IMR-90 (cell line): ENCODE measurements around the gene SARM1.

ENCODE experiments used
- BHLHE40 ChIP-seq: fragments of 150-350 bp; IDR thresholded peaks from 2 replicates; pipeline ENCODE4 v1.6.1; 2016; ENCODE audit warnings: mild to moderate bottlenecking, low read depth, low read length
- CEBPB ChIP-seq: IDR thresholded peaks from 2 replicates; pipeline ENCODE4 v1.6.1; 2012; ENCODE audit warnings: low read depth, low read length, improper control_type of control experiment
- CHD1 ChIP-seq: IDR thresholded peaks from 2 replicates; pipeline ENCODE4 v1.6.1; 2012; ENCODE audit warnings: low read depth, low read length, improper control_type of control experiment
- FOS ChIP-seq: fragments of 150-350 bp; IDR thresholded peaks from 2 replicates; pipeline ENCODE4 v1.6.1; 2016; ENCODE audit warnings: low read depth, low read length
- MXI1 ChIP-seq: IDR thresholded peaks from 2 replicates; pipeline ENCODE4 v1.6.1; 2012; ENCODE audit warnings: low read depth, mild to moderate bottlenecking, low read length, moderate library complexity, borderline replicate concordance
- POLR2A ChIP-seq: IDR thresholded peaks from 2 replicates; pipeline ENCODE4 v1.6.1; 2012; ENCODE audit warnings: mild to moderate bottlenecking, low read depth, low read length
- RAD21 ChIP-seq: IDR thresholded peaks from 2 replicates; pipeline ENCODE4 v1.6.1; 2012; ENCODE audit warnings: low read length, improper control_type of control experiment
- RCOR1 ChIP-seq: IDR thresholded peaks from 2 replicates; pipeline ENCODE4 v1.6.1; 2012; ENCODE audit warnings: mild to moderate bottlenecking, low read length, improper control_type of control experiment; ENCODE audit not compliant: insufficient replicate concordance
- SMC3 ChIP-seq: fragments of 150-350 bp; IDR thresholded peaks from 2 replicates; pipeline ENCODE4 v1.6.1; 2016; ENCODE audit warnings: low read depth, mild to moderate bottlenecking, antibody characterized with exemption, low read length, moderate library complexity
- TF ChIP-seq, protein P1 (sequence below): conservative IDR thresholded peaks from 2 replicates; pipeline ENCODE4 v1.5.1; 2012; ENCODE audit warnings: mild to moderate bottlenecking, low read depth, low read length, improper control_type of control experiment
- TF ChIP-seq, protein P2 (sequence below): fragments of 150-350 bp; IDR thresholded peaks from 2 replicates; pipeline ENCODE4 v1.6.1; 2016; ENCODE audit warnings: low read depth, mild to moderate bottlenecking, low read length, moderate library complexity, borderline replicate concordance
- TF ChIP-seq, protein P3 (sequence below): fragments of 150-350 bp; IDR thresholded peaks from 2 replicates; pipeline ENCODE4 v1.6.1; 2017; ENCODE audit warnings: mild to moderate bottlenecking, antibody characterized with exemption, low read length, low read depth

DNA sequence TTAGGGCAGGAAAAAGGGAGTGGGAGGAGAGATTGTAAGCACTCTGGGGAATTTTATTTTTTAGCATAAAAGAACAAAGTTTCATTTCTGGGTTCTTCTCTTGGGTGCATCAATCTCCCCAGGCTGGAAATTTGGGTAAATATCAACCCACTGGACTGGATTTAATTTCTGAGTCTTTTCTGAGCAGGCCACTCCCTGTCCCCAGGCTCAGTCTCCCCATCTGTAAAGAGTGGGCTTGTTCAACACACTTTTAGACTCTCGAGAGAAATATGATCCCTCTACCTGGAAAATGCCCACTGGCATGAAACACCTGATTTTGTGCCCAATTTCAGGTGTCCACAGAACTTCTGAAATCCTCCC lies 770 bp upstream of the SARM1 start:
- TF ChIP-seq, protein P1, sequence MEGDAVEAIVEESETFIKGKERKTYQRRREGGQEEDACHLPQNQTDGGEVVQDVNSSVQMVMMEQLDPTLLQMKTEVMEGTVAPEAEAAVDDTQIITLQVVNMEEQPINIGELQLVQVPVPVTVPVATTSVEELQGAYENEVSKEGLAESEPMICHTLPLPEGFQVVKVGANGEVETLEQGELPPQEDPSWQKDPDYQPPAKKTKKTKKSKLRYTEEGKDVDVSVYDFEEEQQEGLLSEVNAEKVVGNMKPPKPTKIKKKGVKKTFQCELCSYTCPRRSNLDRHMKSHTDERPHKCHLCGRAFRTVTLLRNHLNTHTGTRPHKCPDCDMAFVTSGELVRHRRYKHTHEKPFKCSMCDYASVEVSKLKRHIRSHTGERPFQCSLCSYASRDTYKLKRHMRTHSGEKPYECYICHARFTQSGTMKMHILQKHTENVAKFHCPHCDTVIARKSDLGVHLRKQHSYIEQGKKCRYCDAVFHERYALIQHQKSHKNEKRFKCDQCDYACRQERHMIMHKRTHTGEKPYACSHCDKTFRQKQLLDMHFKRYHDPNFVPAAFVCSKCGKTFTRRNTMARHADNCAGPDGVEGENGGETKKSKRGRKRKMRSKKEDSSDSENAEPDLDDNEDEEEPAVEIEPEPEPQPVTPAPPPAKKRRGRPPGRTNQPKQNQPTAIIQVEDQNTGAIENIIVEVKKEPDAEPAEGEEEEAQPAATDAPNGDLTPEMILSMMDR = no peak
- TF ChIP-seq, protein P2, sequence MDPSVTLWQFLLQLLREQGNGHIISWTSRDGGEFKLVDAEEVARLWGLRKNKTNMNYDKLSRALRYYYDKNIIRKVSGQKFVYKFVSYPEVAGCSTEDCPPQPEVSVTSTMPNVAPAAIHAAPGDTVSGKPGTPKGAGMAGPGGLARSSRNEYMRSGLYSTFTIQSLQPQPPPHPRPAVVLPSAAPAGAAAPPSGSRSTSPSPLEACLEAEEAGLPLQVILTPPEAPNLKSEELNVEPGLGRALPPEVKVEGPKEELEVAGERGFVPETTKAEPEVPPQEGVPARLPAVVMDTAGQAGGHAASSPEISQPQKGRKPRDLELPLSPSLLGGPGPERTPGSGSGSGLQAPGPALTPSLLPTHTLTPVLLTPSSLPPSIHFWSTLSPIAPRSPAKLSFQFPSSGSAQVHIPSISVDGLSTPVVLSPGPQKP = no peak
- TF ChIP-seq SMC3 (no peak), POLR2A (no peak), CEBPB (no peak), CHD1 (no peak), FOS (no peak), MXI1 (no peak), BHLHE40 (no peak), RAD21 (no peak), RCOR1 (no peak)
- TF ChIP-seq, protein P3, sequence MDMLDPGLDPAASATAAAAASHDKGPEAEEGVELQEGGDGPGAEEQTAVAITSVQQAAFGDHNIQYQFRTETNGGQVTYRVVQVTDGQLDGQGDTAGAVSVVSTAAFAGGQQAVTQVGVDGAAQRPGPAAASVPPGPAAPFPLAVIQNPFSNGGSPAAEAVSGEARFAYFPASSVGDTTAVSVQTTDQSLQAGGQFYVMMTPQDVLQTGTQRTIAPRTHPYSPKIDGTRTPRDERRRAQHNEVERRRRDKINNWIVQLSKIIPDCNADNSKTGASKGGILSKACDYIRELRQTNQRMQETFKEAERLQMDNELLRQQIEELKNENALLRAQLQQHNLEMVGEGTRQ = no peak
